Colonic mucosa (tissue), 4 donors: Measurements from ENCODE around the gene DNAJC3. TPM values are rescaled to one million over a fixed set of nuclear protein-coding genes. Genes with fewer than 3 reads are reported as not detected.
"Not testable (repeated sequence)": the region's sequence is repeated elsewhere in the genome, so short reads cannot be mapped to it uniquely, and the experiment has no call there.

ENCODE experiments used
- DNase-seq: peaks from one replicate; pipeline ENCODE4 v3.0.0-alpha.2; 2020
- H3K27ac ChIP-seq: fragments of 200-600 bp; one replicate; pipeline ENCODE4 v1.8.0; 2021
- H3K27me3 ChIP-seq: fragments of 200-600 bp; one replicate; pipeline ENCODE4 v1.8.0; 2021
- H3K36me3 ChIP-seq: fragments of 200-600 bp; one replicate; pipeline ENCODE4 v1.8.0; 2021
- H3K4me1 ChIP-seq: fragments of 200-600 bp; one replicate; pipeline ENCODE4 v1.8.0; 2021; ENCODE audit warnings: mild to moderate bottlenecking
- H3K4me3 ChIP-seq: fragments of 200-600 bp; one replicate; pipeline ENCODE4 v1.8.0; 2021
- H3K9ac ChIP-seq, 2 donors: one replicate each; pipeline ENCODE4 v1.7.0; 2013; ENCODE audit warnings: control low read depth in 2 of 2, low read depth in 2 of 2, low read length in 2 of 2
- H3K9me3 ChIP-seq: fragments of 200-600 bp; one replicate; pipeline ENCODE4 v1.8.0; 2021
- CTCF ChIP-seq: fragments of 200-600 bp; IDR thresholded peaks from one replicate; pipeline ENCODE4 v1.8.0; 2022; ENCODE audit warnings: antibody characterized with exemption, mild to moderate bottlenecking
- intact Hi-C: fragments of 100-400 bp; cut with DNase I; formaldehyde crosslinking; loops from one replicate; pipeline ENCODE4 v1.14.1; 2022
- total RNA-seq, 2 donors: library from RNA; stranded (reverse); fragmentation: NEBNext Ultra II Directional in 1 of 2; extraction: Animal tissue kit (Norgen Biotek cat#: 25700) in 1 of 2; gene quantifications; one replicate each; pipeline ENCODE4 v1.2.1, GENCODE V29; 2021
- donor health status: healthy.
- donor health status: DM: no; HTN: no; CAD: no.
- donor health status: DM: no; HTN: no; CAD: no.

Gene DNAJC3
- total RNA-seq, 2 donors from 2014 or later, result 70.6 to 76.8 TPM

GRCh38 chr13:95771905-95772304, 95.0 kb downstream of the DNAJC3 start:
- Histone ChIP-seq H3K36me3 (no peaks in the 10 kb centered on the region), H3K27me3 (no peaks in the 10 kb centered on the region), H3K9me3 (no peaks in the 10 kb centered on the region), H3K4me1 (no peaks in the 10 kb centered on the region), H3K27ac (no peak overlapping the region), H3K9ac (no peak overlapping the region), H3K4me3 (no peak overlapping the region)
- intact Hi-C loops, result no loop called here
- no peak for TF ChIP-seq CTCF
- DNase-seq, result no peak

- DNase-seq, result no peak
- no peak for TF ChIP-seq CTCF
- no peak overlapping the region for H3K9ac ChIP-seq
- no peaks in the 10 kb centered on the region for H3K36me3 ChIP-seq
- H3K4me3 ChIP-seq, result no peak overlapping the region
- no peak overlapping the region for H3K27ac ChIP-seq
- H3K27me3 ChIP-seq, result no peaks in the 10 kb centered on the region
- no peaks in the 10 kb centered on the region for H3K4me1 ChIP-seq
- no peaks in the 10 kb centered on the region for H3K9me3 ChIP-seq
- intact Hi-C loops, result no loop called here
These were observed 102.6 kb downstream of the DNAJC3 start for GRCh38 chr13:95779522-95779921.

- TF ChIP-seq CTCF, result no peak
These were observed 104.1 kb downstream of the DNAJC3 start for GRCh38 chr13:95781016-95781415.

GRCh38 chr13:95781940-95782339, 105.0 kb downstream of the DNAJC3 start:
- not testable (repeated sequence) for H3K36me3 ChIP-seq

More at GRCh38 chr13:95781016-95781415, 104.1 kb downstream of the DNAJC3 start:
- Histone ChIP-seq H3K9ac (no peak overlapping the region), H3K4me1 (no peaks in the 10 kb centered on the region), H3K9me3 (no peaks in the 10 kb centered on the region), H3K27me3 (no peaks in the 10 kb centered on the region), H3K27ac (no peak overlapping the region), H3K4me3 (no peak overlapping the region), H3K36me3 (no peaks in the 10 kb centered on the region)
- DNase-seq, result no peak
- intact Hi-C loops, result no loop called here

GRCh38 chr13:95783747-95784146, 106.8 kb downstream of the DNAJC3 start:
- Histone ChIP-seq H3K4me3 (no peak overlapping the region), H3K4me1 (no peaks in the 10 kb centered on the region), H3K9ac (no peak overlapping the region), H3K9me3 (no peaks in the 10 kb centered on the region), H3K27ac (no peak overlapping the region), H3K27me3 (no peaks in the 10 kb centered on the region), H3K36me3 (no peaks in the 10 kb centered on the region)
- DNase-seq, result no peak
- TF ChIP-seq CTCF, result no peak
- intact Hi-C loops, result no loop called here

More at GRCh38 chr13:95781940-95782339, 105.0 kb downstream of the DNAJC3 start:
- H3K4me3 ChIP-seq, H3K9me3 ChIP-seq, DNase-seq, H3K27ac ChIP-seq, intact Hi-C loops, H3K27me3 ChIP-seq, H3K9ac ChIP-seq, H3K4me1 ChIP-seq: not testable (repeated sequence)

- TF ChIP-seq CTCF, result no peak
- DNase-seq, result no peak
- no peak overlapping the region for H3K27ac ChIP-seq
- no peaks in the 10 kb centered on the region for H3K27me3 ChIP-seq
- no peak overlapping the region for H3K9ac ChIP-seq
- H3K9me3 ChIP-seq, result no peaks in the 10 kb centered on the region
- no peak overlapping the region for H3K4me3 ChIP-seq
- no peaks in the 10 kb centered on the region for H3K36me3 ChIP-seq
- intact Hi-C loops, result no loop called here
- H3K4me1 ChIP-seq, result no peaks in the 10 kb centered on the region
These were observed 107.4 kb downstream of the DNAJC3 start for GRCh38 chr13:95784161-95784899.
